ENCODE data around the gene RABEP1. TPM values are rescaled to one million over a fixed set of nuclear protein-coding genes. Genes with fewer than 3 reads are reported as not detected.

RABEP1 gene
- total RNA-seq, 4 donors from 2014 or later = 46.3 to 65.9 (median 55.8) TPM

GRCh38 chr17:5257124-5257523, 25.0 kb upstream of the RABEP1 start:
- ATAC-seq (ENCODE audit: low FRiP score) (no peak), DNase-seq (ENCODE audit: low spot score) (no peak)
- TF ChIP-seq, protein P1, sequence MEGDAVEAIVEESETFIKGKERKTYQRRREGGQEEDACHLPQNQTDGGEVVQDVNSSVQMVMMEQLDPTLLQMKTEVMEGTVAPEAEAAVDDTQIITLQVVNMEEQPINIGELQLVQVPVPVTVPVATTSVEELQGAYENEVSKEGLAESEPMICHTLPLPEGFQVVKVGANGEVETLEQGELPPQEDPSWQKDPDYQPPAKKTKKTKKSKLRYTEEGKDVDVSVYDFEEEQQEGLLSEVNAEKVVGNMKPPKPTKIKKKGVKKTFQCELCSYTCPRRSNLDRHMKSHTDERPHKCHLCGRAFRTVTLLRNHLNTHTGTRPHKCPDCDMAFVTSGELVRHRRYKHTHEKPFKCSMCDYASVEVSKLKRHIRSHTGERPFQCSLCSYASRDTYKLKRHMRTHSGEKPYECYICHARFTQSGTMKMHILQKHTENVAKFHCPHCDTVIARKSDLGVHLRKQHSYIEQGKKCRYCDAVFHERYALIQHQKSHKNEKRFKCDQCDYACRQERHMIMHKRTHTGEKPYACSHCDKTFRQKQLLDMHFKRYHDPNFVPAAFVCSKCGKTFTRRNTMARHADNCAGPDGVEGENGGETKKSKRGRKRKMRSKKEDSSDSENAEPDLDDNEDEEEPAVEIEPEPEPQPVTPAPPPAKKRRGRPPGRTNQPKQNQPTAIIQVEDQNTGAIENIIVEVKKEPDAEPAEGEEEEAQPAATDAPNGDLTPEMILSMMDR (IDR thresholded peaks at IDR 0.05) = no peak

DNA sequence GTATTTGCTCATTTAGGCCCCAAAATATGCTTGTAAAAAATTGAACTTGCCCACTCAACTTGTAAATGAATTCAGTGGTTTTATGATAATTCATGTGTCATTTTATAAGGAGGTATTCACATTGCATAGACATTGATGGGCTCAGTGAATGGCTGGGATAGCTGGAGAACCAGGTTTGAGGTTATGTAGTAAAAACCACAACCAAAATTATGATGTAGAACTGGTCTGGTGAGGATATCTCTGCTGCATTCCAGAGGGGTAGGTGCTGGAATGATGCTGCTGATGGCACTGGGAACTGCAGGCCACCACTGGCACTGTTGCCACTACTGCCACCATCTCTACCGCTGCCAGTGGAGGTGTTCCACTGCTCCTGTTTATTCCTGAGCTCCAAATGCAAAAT, 21.5 kb upstream of the RABEP1 start:
- TF ChIP-seq, protein P1 (IDR thresholded peaks at IDR 0.05) = no peak
- ATAC-seq (ENCODE audit: low FRiP score) (no peak), DNase-seq (ENCODE audit: low spot score) (no peak)

DNA sequence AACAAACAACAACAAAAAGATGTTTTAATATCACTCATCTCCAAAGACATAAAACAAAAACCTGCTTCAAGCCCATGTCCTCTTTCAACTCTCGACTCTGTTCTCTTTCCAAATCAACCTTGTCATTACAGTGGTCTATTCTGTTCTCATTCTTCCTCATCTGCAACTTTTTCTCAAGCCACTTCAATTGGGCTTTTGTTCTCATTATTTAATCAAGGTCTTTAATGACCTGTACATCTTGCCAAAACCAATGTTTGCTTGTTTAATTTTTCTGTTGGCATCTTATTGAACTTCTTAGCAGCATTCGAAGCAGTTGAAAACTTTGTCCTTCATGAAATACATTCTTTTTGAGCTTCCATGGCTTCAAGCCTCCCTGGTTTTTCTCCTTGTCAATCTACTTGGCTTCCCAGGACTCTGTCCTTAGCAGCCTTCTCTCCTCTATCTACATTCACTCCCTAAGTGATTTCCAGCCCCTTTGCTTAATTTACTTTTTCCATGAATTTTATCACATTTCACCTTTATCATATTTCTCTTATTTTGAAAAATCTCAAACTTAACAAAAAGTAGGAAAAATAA, 19.6 kb upstream of the RABEP1 start:
- DNase-seq (ENCODE audit: low spot score) (no peak), ATAC-seq (ENCODE audit: low FRiP score) (no peak)
- TF ChIP-seq, protein P1 (IDR thresholded peaks at IDR 0.05) = no peak

DNA sequence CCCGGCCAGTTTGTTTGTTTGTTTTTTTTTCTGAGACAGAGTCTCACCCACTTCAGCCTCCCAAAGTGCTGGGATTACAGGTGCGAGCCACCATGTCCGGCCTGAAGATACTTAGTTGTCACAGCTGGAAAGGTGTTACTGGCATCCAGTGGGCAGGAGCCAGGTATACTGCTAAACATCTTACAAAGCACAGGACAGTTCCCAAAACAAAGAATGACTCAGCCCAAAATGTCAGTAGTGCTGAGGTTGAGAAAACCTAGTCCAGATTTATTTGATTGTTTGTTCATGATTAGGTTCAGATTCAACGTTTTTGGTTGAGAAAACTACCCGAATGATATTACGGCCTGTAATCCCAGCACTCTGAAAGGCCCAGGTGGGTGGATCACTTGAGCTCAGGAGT, 18.6 kb upstream of the RABEP1 start:
- TF ChIP-seq, protein P1 (IDR thresholded peaks at IDR 0.05) = no peak
- DNase-seq (ENCODE audit: low spot score) (no peak), ATAC-seq (ENCODE audit: low FRiP score) (no peak)

GRCh38 chr17:5264893-5265292, 17.2 kb upstream of the RABEP1 start:
- DNase-seq (ENCODE audit: low spot score) (no peak), ATAC-seq (ENCODE audit: low FRiP score) (no peak)
- TF ChIP-seq, protein P1 (IDR thresholded peaks at IDR 0.05) = no peak

GRCh38 chr17:5269241-5269960, 12.7 kb upstream of the RABEP1 start:
- TF ChIP-seq, protein P1 (IDR thresholded peaks at IDR 0.05) = no peak
- DNase-seq (ENCODE audit: low spot score) = no peak
- ATAC-seq (ENCODE audit: low FRiP score) = no peak

- ATAC-seq (ENCODE audit: low FRiP score) (no peak), DNase-seq (ENCODE audit: low spot score) (no peak)
- TF ChIP-seq, protein P1 (IDR thresholded peaks at IDR 0.05) = no peak
Observed at GRCh38 chr17:5272322-5272721, 9.8 kb upstream of the RABEP1 start.
